ENCODE results near the gene TMCC2.

DNA sequence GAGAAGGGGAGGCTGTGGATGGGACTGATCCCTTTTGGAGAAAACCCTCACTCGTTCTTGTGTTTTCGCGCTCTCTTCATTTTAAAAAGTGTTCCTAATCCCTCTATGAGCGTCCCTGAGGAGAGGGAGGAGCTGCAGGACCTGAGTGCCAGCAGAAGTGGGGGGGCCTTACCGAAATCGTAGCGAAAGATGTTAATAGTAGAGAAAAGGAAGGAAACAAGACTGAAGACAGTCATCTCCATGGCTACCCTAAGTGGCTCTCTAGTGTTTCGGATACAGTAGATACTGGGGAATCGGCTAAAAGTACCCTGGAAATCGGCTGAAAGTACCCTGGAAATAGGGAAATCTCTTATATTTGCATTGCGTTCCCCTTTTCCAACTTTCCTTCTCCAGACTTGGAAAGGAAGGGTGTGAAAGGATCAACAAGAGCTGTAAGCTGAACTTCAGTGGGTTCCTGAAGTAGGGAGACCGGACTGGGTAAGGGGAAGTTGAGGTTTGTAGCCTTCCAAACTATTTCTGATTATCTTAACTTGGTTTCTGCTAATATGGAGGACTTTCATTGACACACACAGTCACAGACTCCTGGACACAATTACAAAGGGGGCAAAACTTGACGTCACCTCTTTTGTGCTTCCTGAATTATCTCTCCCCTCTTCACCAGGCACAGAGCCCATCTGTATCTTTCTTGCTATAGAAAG, 15.8 kb upstream of the TMCC2 start:
- TF ChIP-seq, protein P1, sequence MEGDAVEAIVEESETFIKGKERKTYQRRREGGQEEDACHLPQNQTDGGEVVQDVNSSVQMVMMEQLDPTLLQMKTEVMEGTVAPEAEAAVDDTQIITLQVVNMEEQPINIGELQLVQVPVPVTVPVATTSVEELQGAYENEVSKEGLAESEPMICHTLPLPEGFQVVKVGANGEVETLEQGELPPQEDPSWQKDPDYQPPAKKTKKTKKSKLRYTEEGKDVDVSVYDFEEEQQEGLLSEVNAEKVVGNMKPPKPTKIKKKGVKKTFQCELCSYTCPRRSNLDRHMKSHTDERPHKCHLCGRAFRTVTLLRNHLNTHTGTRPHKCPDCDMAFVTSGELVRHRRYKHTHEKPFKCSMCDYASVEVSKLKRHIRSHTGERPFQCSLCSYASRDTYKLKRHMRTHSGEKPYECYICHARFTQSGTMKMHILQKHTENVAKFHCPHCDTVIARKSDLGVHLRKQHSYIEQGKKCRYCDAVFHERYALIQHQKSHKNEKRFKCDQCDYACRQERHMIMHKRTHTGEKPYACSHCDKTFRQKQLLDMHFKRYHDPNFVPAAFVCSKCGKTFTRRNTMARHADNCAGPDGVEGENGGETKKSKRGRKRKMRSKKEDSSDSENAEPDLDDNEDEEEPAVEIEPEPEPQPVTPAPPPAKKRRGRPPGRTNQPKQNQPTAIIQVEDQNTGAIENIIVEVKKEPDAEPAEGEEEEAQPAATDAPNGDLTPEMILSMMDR (IDR thresholded peaks at IDR 0.05): no peak
- TF ChIP-seq POLR2A (IDR thresholded peaks at IDR 0.05) (no peak), POLR2AphosphoS5 (IDR thresholded peaks at IDR 0.05) (no peak)

Measured in prostate gland (tissue), 2 donors.